Measurements from ENCODE around the gene YAE1. TPM values are rescaled to one million over a fixed set of nuclear protein-coding genes. Genes with fewer than 3 reads are reported as not detected.

Gene YAE1
- total RNA-seq, 1 experiment from 2014 or later = 21.9 TPM

GRCh38 chr7:39589323-39590111 lies 23.3 kb downstream of the YAE1 start:
- ChIA-PET POLR2A (no interaction called here), CTCF (interaction anchor here (0.6 to 2.3 kb wide), 5 partner anchors 9 to 220 kb away, joined by 3 to 37 read pairs (median 9); no protein-coding TSS in a partner anchor)
- H3K36me3 Mint-ChIP-seq = no peaks in the 10 kb centered on the region
- 0 out of 2 replicates have a peak, but pooled peaks cover 5% of the 10 kb centered on the region for H3K9me3 Mint-ChIP-seq
- H3K4me1 Mint-ChIP-seq = peaks cover 12% of the 10 kb centered on the region
- no peaks in the 10 kb centered on the region; the same call in 1 of the 2 replicates for H3K27me3 Mint-ChIP-seq (ENCODE audit: low read depth)
- ATAC-seq = peak; percentile 97
- TF ChIP-seq HMGXB4 (CRISPR knock-in tag; IDR thresholded peaks at IDR 0.05) (no peak), FOXK1 (CRISPR knock-in tag; IDR thresholded peaks at IDR 0.05) (no peak), TEAD1 (CRISPR knock-in tag; IDR thresholded peaks at IDR 0.05) (peak; percentile 39; the same call in 1 of the 2 replicates), USF2 (CRISPR knock-in tag; IDR thresholded peaks at IDR 0.05) (no peak), ATF2 (CRISPR knock-in tag; IDR thresholded peaks at IDR 0.05; ENCODE audit: borderline replicate concordance, low read depth) (no peak), NR2C2 (CRISPR knock-in tag; IDR thresholded peaks at IDR 0.05) (no peak)
- H3K27ac Mint-ChIP-seq = peak overlapping the region; percentile 65
- H3K4me3 Mint-ChIP-seq = no peak overlapping the region
- peak; percentile 33 for DNase-seq (ENCODE audit: low spot score)

- Mint-ChIP-seq H3K9me3 (0 out of 2 replicates have a peak, but pooled peaks cover 5% of the 10 kb centered on the region), H3K4me1 (peaks cover 12% of the 10 kb centered on the region), H3K4me3 (no peak overlapping the region), H3K36me3 (no peaks in the 10 kb centered on the region), H3K27ac (no peak overlapping the region), H3K27me3 (ENCODE audit: low read depth) (no peaks in the 10 kb centered on the region; the same call in 1 of the 2 replicates)
- no peak for TF ChIP-seq ZNF138 (CRISPR knock-in tag; conservative IDR thresholded peaks at IDR 0.05)
- TF ChIP-seq ERG (CRISPR knock-in tag; IDR thresholded peaks at IDR 0.05) = no peak
- TF ChIP-seq CREB1 (CRISPR knock-in tag; IDR thresholded peaks at IDR 0.05) = no peak
- no peak for TF ChIP-seq CDX4 (CRISPR knock-in tag; IDR thresholded peaks at IDR 0.05; ENCODE audit: borderline replicate concordance)
- CTCF ChIA-PET = interaction anchor here (0.6 to 1.2 kb wide), 3 partner anchors 12 to 677 kb away, joined by 3 to 4 read pairs (median 3); no protein-coding TSS in a partner anchor
- POLR2A ChIA-PET = interaction anchor here (0.6 kb wide), 2 partner anchors 465 to 770 kb away, joined by 3 read pairs; no protein-coding TSS in a partner anchor
- ATAC-seq (no peak), DNase-seq (ENCODE audit: low spot score) (no peak)
Measured at GRCh38 chr7:39592586-39592985, 26.4 kb downstream of the YAE1 start.

- H3K4me1 Mint-ChIP-seq = 0 out of 2 replicates have a peak, but pooled peaks cover 4% of the 10 kb centered on the region
- ATAC-seq (no peak), DNase-seq (ENCODE audit: low spot score) (no peak)
- 0 out of 2 replicates have a peak, but pooled peaks cover 5% of the 10 kb centered on the region for H3K9me3 Mint-ChIP-seq
- no peak overlapping the region for H3K4me3 Mint-ChIP-seq
- no peaks in the 10 kb centered on the region; the same call in 1 of the 2 replicates for H3K27me3 Mint-ChIP-seq (ENCODE audit: low read depth)
- ChIA-PET POLR2A (no interaction called here), CTCF (interaction anchor here (1.1 to 1.7 kb wide), 2 partner anchors 14 to 147 kb away, joined by 3 to 5 read pairs; no protein-coding TSS in a partner anchor)
- H3K27ac Mint-ChIP-seq = no peak overlapping the region
- no peaks in the 10 kb centered on the region for H3K36me3 Mint-ChIP-seq
- TF ChIP-seq NFATC4 (CRISPR knock-in tag; IDR thresholded peaks at IDR 0.05) (no peak), SOX15 (CRISPR knock-in tag; IDR thresholded peaks at IDR 0.05) (no peak), ZMAT4 (CRISPR knock-in tag; IDR thresholded peaks at IDR 0.05) (no peak), CREM (CRISPR knock-in tag; IDR thresholded peaks at IDR 0.05) (no peak), E2F5 (CRISPR knock-in tag; IDR thresholded peaks at IDR 0.05) (no peak), JUN (CRISPR knock-in tag; IDR thresholded peaks at IDR 0.05) (no peak), NFYB (CRISPR knock-in tag; conservative IDR thresholded peaks at IDR 0.05; ENCODE audit: low read depth) (no peak), PRDM15 (CRISPR knock-in tag; IDR thresholded peaks at IDR 0.05) (no peak)
Measured at GRCh38 chr7:39594988-39595620, 28.9 kb downstream of the YAE1 start.

Measured in WTC11 (cell line).